ENCODE results near the gene APLP2. TPM values are rescaled to one million over a fixed set of nuclear protein-coding genes. Genes with fewer than 3 reads are reported as not detected.

Gene APLP2
- total RNA-seq, 4 donors from 2014 or later, result 86.6 to 530 (median 347) TPM

DNA sequence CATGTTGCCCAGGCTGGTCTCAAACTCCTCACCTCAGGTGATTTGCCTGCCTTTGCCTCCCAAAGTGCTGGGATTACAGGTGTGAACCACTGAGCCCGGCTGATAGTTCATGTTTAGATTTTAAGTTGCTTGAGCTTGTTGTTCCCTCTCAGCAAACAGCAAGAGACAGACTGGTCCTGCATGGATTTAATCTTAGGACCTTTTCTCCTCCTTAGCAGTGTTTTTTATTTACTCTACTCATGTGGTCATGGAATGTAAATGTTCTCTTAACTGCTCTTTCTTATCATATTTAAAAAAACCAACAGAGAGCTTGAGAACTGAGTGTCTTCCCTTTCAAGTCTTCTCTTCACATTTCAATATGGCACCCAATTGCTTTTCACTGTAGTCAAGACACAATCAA lies 44.3 kb upstream of the APLP2 start:
- no peak overlapping the region for H3K27ac ChIP-seq
- TF ChIP-seq, protein P1, sequence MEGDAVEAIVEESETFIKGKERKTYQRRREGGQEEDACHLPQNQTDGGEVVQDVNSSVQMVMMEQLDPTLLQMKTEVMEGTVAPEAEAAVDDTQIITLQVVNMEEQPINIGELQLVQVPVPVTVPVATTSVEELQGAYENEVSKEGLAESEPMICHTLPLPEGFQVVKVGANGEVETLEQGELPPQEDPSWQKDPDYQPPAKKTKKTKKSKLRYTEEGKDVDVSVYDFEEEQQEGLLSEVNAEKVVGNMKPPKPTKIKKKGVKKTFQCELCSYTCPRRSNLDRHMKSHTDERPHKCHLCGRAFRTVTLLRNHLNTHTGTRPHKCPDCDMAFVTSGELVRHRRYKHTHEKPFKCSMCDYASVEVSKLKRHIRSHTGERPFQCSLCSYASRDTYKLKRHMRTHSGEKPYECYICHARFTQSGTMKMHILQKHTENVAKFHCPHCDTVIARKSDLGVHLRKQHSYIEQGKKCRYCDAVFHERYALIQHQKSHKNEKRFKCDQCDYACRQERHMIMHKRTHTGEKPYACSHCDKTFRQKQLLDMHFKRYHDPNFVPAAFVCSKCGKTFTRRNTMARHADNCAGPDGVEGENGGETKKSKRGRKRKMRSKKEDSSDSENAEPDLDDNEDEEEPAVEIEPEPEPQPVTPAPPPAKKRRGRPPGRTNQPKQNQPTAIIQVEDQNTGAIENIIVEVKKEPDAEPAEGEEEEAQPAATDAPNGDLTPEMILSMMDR (IDR thresholded peaks at IDR 0.05), result no peak
- TF ChIP-seq POLR2A (IDR thresholded peaks at IDR 0.05), result no peak
- peaks cover 0 to 4% (median 0%) of the 10 kb centered on the region in 4 donors for H3K9me3 ChIP-seq
- no peaks in the 10 kb centered on the region for H3K36me3 ChIP-seq
- H3K4me3 ChIP-seq, result no peak overlapping the region
- DNase-seq, result no peak
- no peaks in the 10 kb centered on the region for H3K27me3 ChIP-seq
- H3K4me1 ChIP-seq, result no peaks in the 10 kb centered on the region

DNA sequence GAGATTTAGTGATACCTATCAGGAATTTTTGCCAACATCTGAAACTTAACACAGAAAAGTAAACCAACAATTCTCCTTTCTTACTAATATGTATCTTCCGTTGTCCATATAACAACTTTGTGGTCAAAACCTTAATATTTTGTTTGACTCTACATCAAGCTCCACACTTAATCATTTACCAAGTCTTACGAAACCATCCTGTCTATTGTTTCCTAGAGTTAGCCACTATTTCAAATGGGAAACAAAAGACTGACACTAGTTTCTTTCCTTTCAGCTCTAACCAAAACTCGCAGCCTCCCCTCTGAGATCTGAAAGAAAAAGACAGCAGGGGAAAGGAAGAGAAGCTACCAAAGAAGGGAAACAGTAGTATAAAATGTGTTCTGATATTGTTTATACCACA lies 40.6 kb upstream of the APLP2 start:
- no peaks in the 10 kb centered on the region for H3K27me3 ChIP-seq
- TF ChIP-seq, protein P1 (IDR thresholded peaks at IDR 0.05), result no peak
- no peak for TF ChIP-seq POLR2A (IDR thresholded peaks at IDR 0.05)
- H3K27ac ChIP-seq, result no peak overlapping the region
- no peaks in the 10 kb centered on the region for H3K4me1 ChIP-seq
- H3K36me3 ChIP-seq, result no peaks in the 10 kb centered on the region
- H3K9me3 ChIP-seq, result no peaks in the 10 kb centered on the region
- no peak overlapping the region for H3K4me3 ChIP-seq
- DNase-seq, result no peak

DNA sequence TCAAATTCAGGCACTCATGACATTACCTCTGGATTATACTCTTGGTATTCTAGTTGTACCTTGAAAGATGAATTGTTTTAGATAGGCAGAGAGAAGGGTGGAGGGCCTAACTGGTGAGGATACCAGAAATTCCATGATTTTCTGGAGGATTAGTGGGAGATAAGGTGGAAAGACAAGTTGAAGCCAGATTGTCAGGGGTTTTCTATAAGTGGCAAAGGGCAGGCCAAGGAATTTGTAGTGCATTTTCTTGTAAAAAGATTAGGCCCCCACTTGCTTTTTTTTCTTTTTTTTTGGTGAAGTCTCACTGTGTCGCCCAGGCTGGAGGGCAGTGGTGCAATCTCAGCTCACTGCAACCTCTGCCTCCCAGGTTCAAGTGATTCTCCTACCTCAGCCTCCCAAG lies 38.6 kb upstream of the APLP2 start:
- Histone ChIP-seq H3K4me3 (no peak overlapping the region), H3K36me3 (no peaks in the 10 kb centered on the region), H3K4me1 (no peaks in the 10 kb centered on the region), H3K9me3 (no peaks in the 10 kb centered on the region), H3K27ac (no peak overlapping the region), H3K27me3 (no peaks in the 10 kb centered on the region)
- TF ChIP-seq, protein P1 (IDR thresholded peaks at IDR 0.05), result no peak
- TF ChIP-seq POLR2A (IDR thresholded peaks at IDR 0.05), result no peak
- no peak for DNase-seq

DNA sequence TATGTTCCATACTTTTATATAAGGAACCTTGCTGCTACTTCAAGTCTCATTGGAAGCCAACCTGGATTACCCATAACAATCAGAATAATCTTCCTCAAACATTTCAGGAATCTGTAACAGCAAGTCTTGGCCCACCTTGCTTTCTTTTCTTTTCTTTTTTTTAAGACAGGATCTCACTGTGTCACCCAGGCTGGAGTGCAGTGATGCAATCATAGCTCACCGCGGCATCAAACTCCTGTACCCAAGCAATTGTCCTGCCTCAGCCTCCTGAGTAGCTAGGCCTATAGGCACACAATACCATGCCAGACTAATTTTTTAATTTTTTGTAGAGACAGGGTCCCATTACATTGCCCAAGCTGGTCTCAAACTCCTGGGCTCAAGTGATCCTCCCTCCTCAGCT lies 37.7 kb upstream of the APLP2 start:
- no peaks in the 10 kb centered on the region for H3K27me3 ChIP-seq

DNA sequence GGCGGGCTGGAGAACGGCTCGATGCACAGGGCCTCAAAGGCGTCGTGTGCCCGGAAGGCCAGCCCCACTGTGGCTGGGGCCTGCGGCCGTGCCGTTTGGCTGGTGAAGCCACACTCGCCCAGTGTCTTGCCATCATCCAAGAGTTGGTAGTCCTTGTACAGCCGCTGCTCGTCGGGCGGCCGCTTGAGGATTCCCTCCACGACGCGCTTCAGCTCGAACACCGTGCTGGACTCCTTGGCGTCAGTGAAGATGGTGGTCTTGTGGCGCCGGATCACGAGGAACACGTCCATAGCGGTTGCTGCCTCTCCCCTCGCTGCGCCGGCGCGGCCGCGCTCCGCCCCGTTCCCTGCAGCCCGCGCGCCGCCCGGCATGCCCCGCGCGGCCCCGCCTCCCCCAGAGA lies 36.8 kb upstream of the APLP2 start:
- TF ChIP-seq, protein P1 (IDR thresholded peaks at IDR 0.05), result no peak
- TF ChIP-seq POLR2A (IDR thresholded peaks at IDR 0.05), result no peak
- no peak overlapping the region for H3K27ac ChIP-seq
- H3K4me1 ChIP-seq, result peaks cover 0 to 5% (median 0%) of the 10 kb centered on the region in 4 donors
- no peak overlapping the region for H3K4me3 ChIP-seq
- H3K9me3 ChIP-seq, result no peaks in the 10 kb centered on the region
- H3K36me3 ChIP-seq, result no peaks in the 10 kb centered on the region
- DNase-seq, result no peak
- H3K27me3 ChIP-seq, result no peaks in the 10 kb centered on the region

More for the DNA sequence above, 37.7 kb upstream of the APLP2 start:
- Histone ChIP-seq H3K36me3 (no peaks in the 10 kb centered on the region), H3K4me1 (no peaks in the 10 kb centered on the region), H3K9me3 (no peaks in the 10 kb centered on the region), H3K4me3 (no peak overlapping the region), H3K27ac (no peak overlapping the region)
- DNase-seq, result no peak
- TF ChIP-seq, protein P1 (IDR thresholded peaks at IDR 0.05), result no peak
- TF ChIP-seq POLR2A (IDR thresholded peaks at IDR 0.05), result no peak

DNA sequence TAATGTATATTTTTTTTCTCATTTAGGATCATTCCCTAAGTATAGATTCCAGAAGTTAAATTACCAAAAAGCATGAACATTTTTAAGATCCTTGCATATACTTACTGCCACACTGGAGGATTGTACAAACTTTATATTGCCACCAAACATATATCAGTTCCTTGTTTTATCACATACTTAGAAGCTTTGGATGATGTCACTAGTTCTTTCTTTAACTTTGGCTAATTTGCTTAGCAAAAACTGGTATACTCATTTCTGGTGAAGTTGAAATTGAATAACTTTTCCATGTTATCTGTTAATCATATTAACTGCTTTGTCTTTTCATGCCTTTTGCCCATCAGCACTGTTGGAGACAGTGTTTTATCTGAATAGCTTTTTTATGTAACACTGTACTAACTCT lies 35.5 kb upstream of the APLP2 start:
- no peaks in the 10 kb centered on the region for H3K36me3 ChIP-seq
- H3K4me1 ChIP-seq, result peaks cover 0 to 5% (median 0%) of the 10 kb centered on the region in 4 donors
- H3K27ac ChIP-seq, result no peak overlapping the region
- H3K27me3 ChIP-seq, result no peaks in the 10 kb centered on the region
- TF ChIP-seq, protein P1 (IDR thresholded peaks at IDR 0.05), result no peak
- TF ChIP-seq POLR2A (IDR thresholded peaks at IDR 0.05), result no peak
- no peaks in the 10 kb centered on the region for H3K9me3 ChIP-seq
- no peak for DNase-seq
- H3K4me3 ChIP-seq, result no peak overlapping the region

All from Peyer's patch (tissue), 4 donors.